Left ventricle myocardium inferior (tissue), 1 donor: ENCODE data around the gene LRRC43. TPM values are rescaled to one million over a fixed set of nuclear protein-coding genes. Genes with fewer than 3 reads are reported as not detected.

Experiments used
- DNase-seq: peaks from one replicate; pipeline ENCODE4 v3.0.0-alpha.2; 2020
- H3K27ac ChIP-seq: fragments of 200-600 bp; replicated peaks from 2 replicates; pipeline ENCODE4 v1.8.0; 2021
- H3K27me3 ChIP-seq: fragments of 200-600 bp; 2 replicates; pipeline ENCODE4 v1.8.0; 2021; ENCODE audit warnings: low read depth
- H3K36me3 ChIP-seq: fragments of 200-600 bp; 2 replicates; pipeline ENCODE4 v1.8.0; 2021
- H3K4me1 ChIP-seq: fragments of 200-600 bp; 2 replicates; pipeline ENCODE4 v1.8.0; 2021
- H3K4me3 ChIP-seq: fragments of 200-600 bp; 2 replicates; pipeline ENCODE4 v1.8.0; 2021; ENCODE audit warnings: mild to moderate bottlenecking, moderate library complexity
- H3K9me3 ChIP-seq: fragments of 200-600 bp; replicated peaks from 2 replicates; pipeline ENCODE4 v1.8.0; 2021
- intact Hi-C: fragments of 100-400 bp; cut with micrococcal nuclease; formaldehyde crosslinking; loops from one replicate; pipeline ENCODE4 v1.11.0; 2022
- long read RNA-seq: library from polyadenylated mRNA; unstranded; transcript quantifications from one replicate; pipeline ENCODE4 v2.0.0, GENCODE V29; 2021
- total RNA-seq: library from RNA; stranded (reverse); fragmentation: NEBNext Ultra II Directional; extraction: Animal tissue kit (Norgen Biotek cat#: 25700); gene quantifications from one replicate; pipeline ENCODE4 v1.2.1, GENCODE V29; 2021
- TF ChIP-seq, protein P1 (sequence below): fragments of 200-600 bp; IDR thresholded peaks from 2 replicates; pipeline ENCODE4 v1.8.0; 2021; ENCODE audit warnings: antibody characterized with exemption, mild to moderate bottlenecking, borderline replicate concordance
- donor health status: DM: no; HTN: yes; CAD: no; lungs with severe emphysema.

LRRC43 gene, protein sequence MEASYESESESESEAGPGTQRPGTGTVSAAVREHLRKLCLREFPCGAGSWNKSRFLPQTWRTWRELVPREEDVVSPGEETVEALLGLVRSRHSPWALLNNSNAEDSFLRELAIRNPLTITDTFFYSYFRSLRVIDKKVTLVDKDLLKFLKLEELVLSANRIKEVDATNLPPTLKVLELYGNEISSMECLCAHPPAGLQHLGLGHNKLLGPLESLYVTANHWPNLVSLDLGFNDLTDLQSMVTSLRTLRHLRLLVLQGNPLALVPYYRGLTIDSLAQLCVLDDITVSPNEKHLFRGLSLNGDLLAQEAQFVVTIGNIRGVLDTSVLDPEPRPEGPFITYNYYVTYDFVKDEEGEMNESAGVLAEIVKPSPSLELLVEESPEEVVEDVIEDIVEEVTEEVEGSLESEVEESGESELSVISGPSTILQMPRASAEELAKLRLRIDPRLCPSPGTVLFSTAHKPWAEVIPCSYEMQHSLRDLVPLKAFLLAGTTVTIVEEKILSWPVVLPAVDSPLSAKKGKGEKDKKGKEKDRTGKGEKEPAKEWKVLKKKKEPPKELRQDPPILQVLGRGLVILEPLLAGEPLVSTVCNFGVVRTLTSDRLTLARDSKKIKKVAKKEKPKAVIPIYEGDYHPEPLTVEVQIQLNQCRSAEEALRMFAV
- total RNA-seq: 0.74 TPM
- long read RNA-seq, partial matches to known transcripts: 1 of 1 reads
- long read RNA-seq, other reads (novel, unspliced or antisense): 0 of 1 reads

DNA sequence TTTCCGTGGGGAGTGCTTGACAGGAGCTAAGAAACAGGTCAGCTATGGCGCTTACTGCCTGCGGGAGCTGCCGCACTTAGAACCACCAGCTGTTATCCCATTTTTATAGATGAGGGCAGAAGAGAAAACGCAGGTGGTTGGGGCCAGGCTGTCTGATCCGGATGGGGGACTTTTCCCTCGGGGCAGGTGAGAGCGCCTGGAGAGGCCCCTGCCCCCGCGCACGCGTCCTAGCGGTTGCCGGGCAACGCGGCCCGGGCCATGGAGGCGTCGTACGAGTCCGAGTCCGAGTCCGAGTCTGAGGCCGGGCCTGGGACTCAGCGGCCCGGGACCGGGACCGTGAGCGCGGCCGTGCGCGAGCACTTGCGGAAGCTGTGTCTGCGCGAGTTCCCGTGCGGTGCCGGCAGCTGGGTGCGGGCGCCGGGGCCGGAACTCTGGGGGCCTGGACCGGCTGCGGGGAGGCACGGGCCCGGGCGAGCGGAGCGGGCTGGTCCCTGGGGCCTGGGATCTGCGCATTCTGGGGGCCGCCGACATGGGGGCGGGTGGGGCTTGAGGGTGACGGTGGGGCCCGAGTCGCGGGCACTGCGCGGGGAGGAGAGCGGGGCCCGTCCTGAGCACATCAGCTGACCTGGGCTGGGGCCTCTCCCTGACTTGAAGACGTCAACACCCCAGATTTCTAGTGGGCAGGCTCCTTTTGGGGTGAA is at the start of gene LRRC43:
Gene LRRC43 (plus strand): TSS at position 237 of the 701 bp plus-strand sequence. CDS start 22 bp downstream, at position 259.
- Histone ChIP-seq H3K4me3 (peak within 1 kb of the TSS; percentile 65), H3K36me3 (no peaks in the 10 kb centered on the region), H3K4me1 (peaks cover 8% of the 10 kb centered on the region), H3K27ac (no peak within 1 kb of the TSS), H3K27me3 (peaks cover 24% of the 10 kb centered on the region), H3K9me3 (no peaks in the 10 kb centered on the region)
- intact Hi-C loops: no loop called here
- DNase-seq: no peak
- TF ChIP-seq, protein P1, sequence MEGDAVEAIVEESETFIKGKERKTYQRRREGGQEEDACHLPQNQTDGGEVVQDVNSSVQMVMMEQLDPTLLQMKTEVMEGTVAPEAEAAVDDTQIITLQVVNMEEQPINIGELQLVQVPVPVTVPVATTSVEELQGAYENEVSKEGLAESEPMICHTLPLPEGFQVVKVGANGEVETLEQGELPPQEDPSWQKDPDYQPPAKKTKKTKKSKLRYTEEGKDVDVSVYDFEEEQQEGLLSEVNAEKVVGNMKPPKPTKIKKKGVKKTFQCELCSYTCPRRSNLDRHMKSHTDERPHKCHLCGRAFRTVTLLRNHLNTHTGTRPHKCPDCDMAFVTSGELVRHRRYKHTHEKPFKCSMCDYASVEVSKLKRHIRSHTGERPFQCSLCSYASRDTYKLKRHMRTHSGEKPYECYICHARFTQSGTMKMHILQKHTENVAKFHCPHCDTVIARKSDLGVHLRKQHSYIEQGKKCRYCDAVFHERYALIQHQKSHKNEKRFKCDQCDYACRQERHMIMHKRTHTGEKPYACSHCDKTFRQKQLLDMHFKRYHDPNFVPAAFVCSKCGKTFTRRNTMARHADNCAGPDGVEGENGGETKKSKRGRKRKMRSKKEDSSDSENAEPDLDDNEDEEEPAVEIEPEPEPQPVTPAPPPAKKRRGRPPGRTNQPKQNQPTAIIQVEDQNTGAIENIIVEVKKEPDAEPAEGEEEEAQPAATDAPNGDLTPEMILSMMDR: no peak

- intact Hi-C loops: no loop called here
- TF ChIP-seq, protein P1: no peak
- Histone ChIP-seq H3K9me3 (no peaks in the 10 kb centered on the region), H3K4me3 (no peak overlapping the region), H3K27ac (no peak overlapping the region), H3K27me3 (no peaks in the 10 kb centered on the region), H3K4me1 (peaks cover 2% of the 10 kb centered on the region), H3K36me3 (peaks cover 82% of the 10 kb centered on the region)
- DNase-seq: no peak
Measured at GRCh38 chr12:122133192-122133950, 49.6 kb upstream of the LRRC43 start.

GRCh38 chr12:122135437-122136031 is 47.4 kb upstream of the LRRC43 start:
- no peaks in the 10 kb centered on the region for H3K9me3 ChIP-seq
- H3K4me3 ChIP-seq: no peak overlapping the region
- H3K27ac ChIP-seq: no peak overlapping the region
- H3K27me3 ChIP-seq: no peaks in the 10 kb centered on the region
- DNase-seq: no peak
- no peaks in the 10 kb centered on the region for H3K4me1 ChIP-seq
- peaks cover 79% of the 10 kb centered on the region for H3K36me3 ChIP-seq
- TF ChIP-seq, protein P1: no peak
- intact Hi-C loops: no loop called here

GRCh38 chr12:122137229-122137628 is 45.7 kb upstream of the LRRC43 start:
- Histone ChIP-seq H3K4me3 (no peak overlapping the region), H3K27me3 (no peaks in the 10 kb centered on the region), H3K4me1 (peaks cover under 1% of the 10 kb centered on the region), H3K27ac (no peak overlapping the region), H3K9me3 (no peaks in the 10 kb centered on the region), H3K36me3 (peaks cover 79% of the 10 kb centered on the region)
- no peak for DNase-seq
- intact Hi-C loops: no loop called here
- TF ChIP-seq, protein P1: no peak

GRCh38 chr12:122137681-122138080 is 45.2 kb upstream of the LRRC43 start:
- Histone ChIP-seq H3K4me1 (peaks cover 5% of the 10 kb centered on the region), H3K9me3 (no peaks in the 10 kb centered on the region), H3K36me3 (peaks cover 79% of the 10 kb centered on the region), H3K4me3 (no peak overlapping the region), H3K27me3 (no peaks in the 10 kb centered on the region), H3K27ac (no peak overlapping the region)
- no peak for DNase-seq
- intact Hi-C loops: no loop called here
- TF ChIP-seq, protein P1: no peak
